GM12891 (cell line): ENCODE measurements around the gene PFDN2.

Experiments used
- DNase-seq: peaks from one replicate; pipeline ENCODE4 v3.0.0; 2011; ENCODE audit warnings: low spot score; ENCODE audit not compliant: insufficient read length
- FAIRE-seq: peaks from 2 replicates; lab custom pipeline; 2011; peaks lifted over from hg19 to GRCh38; lab: Jason Lieb, UNC
- PAX5 ChIP-seq: IDR thresholded peaks from 2 replicates; pipeline ENCODE4 v1.6.1; 2011; ENCODE audit warnings: low read length, moderate library complexity, mild to moderate bottlenecking; ENCODE audit not compliant: insufficient read depth, severe bottlenecking
- POLR2A ChIP-seq: IDR thresholded peaks from 2 replicates; pipeline ENCODE4 v1.6.1; 2011; ENCODE audit warnings: low read depth, low read length, control low read depth
- POLR2AphosphoS5 ChIP-seq: IDR thresholded peaks from 2 replicates; pipeline ENCODE4 v1.6.1; 2011; ENCODE audit warnings: low read depth, low read length, control low read depth
- POU2F2 ChIP-seq: IDR thresholded peaks from 2 replicates; pipeline ENCODE4 v1.6.1; 2011; ENCODE audit warnings: low read depth, mild to moderate bottlenecking, control low read depth, low read length, moderate library complexity
- SPI1 ChIP-seq: IDR thresholded peaks from 2 replicates; pipeline ENCODE4 v1.6.1; 2011; ENCODE audit warnings: low read depth, low read length, control low read depth
- TAF1 ChIP-seq: IDR thresholded peaks from 2 replicates; pipeline ENCODE4 v1.6.1; 2011; ENCODE audit warnings: low read depth, low read length, control low read depth

The PFDN2 gene

DNA sequence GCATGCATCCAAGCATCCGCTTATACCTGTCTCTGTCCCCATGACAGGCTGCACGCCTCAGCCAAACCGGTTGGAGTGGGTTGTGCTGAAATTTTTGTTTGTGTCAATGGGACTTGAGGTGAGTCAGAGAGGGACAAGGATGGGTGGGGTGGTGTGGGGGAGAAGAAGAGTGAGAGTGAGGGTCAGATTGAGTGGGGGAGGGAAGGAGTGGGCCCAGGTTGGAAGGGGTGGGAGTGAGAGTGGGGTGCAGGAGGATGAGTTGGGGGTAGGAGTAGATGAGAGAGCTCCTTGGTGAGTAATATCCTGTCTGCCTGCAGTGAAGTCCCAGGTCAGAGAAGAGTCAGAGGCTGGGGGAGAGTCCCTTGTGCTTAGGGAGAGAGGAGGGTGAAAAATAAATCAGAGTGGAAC is 25.2 kb downstream of the PFDN2 start:
- no peak for DNase-seq
- FAIRE-seq: no peak
- TF ChIP-seq POU2F2: no peak
- TF ChIP-seq POLR2A: no peak
- no peak for TF ChIP-seq POLR2AphosphoS5
- TF ChIP-seq SPI1: no peak
- no peak for TF ChIP-seq TAF1
- no peak for TF ChIP-seq PAX5

DNA sequence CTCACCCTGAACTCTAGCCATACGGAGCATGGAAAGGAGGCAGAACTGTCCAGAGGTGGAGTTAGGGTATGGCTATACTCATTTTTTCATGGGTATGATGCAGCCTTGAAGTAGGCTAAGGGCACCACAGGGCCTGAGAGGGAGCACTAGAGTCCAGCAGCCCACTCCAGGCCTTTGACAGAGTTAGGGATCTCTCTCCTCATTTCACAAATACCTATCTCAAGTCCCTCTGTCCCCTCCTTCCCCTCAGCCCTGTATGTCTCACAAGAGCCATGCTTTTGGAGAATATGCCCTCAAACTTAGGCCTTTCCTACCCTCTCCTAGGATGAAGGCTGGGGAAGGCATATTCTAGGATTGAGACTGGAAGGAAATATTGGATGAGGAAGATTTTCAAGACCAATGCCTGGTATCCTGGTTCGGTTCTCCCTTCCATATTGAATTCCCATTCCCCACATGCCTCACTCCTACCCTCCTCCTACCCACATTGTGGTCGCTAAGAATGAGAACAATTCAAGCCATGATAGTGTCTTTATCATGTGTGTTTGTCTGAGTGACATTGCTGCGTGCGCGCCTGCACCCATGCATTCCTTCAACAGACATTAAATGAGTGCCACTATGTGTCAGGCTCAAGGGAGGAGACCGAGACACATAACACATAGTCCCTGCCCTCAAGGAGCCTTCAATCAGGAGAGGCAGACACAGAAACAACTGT is 25.9 kb downstream of the PFDN2 start:
- TF ChIP-seq POU2F2: no peak
- TF ChIP-seq TAF1: no peak
- no peak for DNase-seq
- FAIRE-seq: no peak

DNA sequence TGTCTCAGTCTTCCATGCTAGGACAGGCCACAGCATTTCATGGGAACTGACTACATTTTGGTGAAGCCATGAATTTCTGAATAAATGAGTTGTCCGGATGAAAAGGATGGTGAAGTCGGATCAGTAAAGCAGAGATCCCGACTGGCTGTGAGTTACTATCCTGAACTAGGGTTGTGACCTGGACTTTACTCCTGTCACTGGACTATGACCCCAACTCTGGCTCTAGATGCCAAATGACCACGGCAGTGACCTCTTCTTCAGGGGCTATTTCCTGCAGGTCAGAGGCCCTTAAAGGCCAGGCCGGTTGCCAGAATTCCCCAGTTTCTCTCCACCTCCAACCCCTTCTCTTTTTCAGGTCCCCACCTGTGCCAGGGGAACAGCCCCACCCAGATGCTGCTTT is 26.7 kb downstream of the PFDN2 start:
- FAIRE-seq (no peak), DNase-seq (no peak)
- TF ChIP-seq POLR2A (no peak), TAF1 (no peak), POU2F2 (no peak), PAX5 (no peak), SPI1 (no peak), POLR2AphosphoS5 (no peak)

DNA sequence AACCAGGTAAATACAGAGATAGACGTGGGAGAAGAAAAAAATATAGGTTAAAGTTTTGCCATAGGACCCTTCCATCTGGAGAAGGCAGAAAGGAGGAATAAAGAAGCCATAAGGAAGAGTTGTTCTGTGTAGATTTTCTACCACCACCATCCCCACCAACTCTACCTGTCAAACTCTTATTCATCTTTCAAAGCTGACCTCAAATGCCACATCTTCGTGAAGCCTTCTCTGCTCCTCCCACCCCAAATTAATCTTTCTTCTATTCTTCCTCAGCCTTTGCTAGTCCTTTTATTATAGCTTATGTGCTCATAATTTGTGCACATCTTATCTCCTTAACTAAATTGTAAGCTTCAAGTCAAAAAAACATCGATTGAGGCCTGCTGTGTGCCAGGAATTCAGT is 27.2 kb downstream of the PFDN2 start:
- FAIRE-seq (no peak), DNase-seq (no peak)
- TF ChIP-seq PAX5 (no peak), POU2F2 (no peak), TAF1 (no peak), POLR2A (no peak), POLR2AphosphoS5 (no peak), SPI1 (no peak)

DNA sequence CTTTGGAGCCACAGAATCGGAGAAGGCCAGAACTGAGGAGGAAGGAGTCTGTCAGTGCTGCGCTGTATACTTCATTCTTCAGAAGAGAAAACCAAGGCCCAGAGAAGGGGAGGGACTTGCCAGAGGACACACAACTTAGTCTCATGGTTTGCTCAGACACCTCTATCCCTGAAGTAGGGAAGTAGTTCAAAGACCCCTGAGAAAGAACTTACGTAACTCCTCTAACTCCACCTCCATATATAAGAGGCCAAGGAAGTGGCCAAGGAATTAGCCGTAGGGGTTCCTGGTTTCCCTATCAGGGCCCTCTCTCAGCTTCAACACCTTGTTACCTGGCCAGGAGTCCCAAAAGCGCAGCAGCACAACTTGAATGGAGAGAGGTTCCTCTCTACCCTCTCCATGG is 27.9 kb downstream of the PFDN2 start:
- TF ChIP-seq PAX5 (no peak), SPI1 (no peak), POU2F2 (no peak), POLR2A (no peak), POLR2AphosphoS5 (no peak), TAF1 (no peak)
- DNase-seq (no peak), FAIRE-seq (no peak)

DNA sequence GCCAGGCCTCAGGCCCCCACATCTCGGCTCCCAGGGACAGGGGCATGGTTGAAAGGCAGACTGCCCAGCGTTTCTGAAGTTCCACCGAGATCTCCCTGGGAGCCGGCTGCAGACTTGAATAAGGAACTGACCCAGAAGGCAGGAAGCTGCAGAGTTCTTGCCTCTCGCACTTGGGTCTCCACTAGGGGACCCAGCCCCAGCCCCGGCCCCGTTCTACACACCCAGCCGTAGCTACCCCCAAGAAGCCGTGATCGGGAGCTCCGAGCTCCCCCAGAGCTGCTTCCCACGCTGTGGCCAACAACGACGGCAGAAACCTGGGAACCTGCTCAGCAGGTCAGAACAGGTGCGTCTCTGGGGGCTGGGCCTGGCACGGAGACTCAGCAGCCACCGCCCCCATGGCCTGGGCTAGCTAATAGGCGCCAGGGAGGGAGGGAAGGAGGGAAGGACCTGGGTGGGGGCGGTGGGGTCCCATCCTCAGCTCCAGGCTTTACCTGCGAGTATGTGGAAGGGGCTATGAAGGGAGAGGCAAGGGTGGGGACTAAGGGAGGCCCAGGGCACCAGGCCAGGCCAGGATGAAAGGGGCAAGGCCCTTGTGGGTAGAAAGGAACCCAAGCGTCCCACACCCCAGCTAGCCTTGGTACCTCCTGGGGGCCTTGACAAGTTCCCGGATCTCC is 28.4 kb downstream of the PFDN2 start, which contains the start of gene NECTIN4:
Gene NECTIN4 (minus strand): TSS at position 308 of the 674 bp plus-strand sequence. CDS start 262 bp downstream, at position 46.
- no peak for DNase-seq

DNA sequence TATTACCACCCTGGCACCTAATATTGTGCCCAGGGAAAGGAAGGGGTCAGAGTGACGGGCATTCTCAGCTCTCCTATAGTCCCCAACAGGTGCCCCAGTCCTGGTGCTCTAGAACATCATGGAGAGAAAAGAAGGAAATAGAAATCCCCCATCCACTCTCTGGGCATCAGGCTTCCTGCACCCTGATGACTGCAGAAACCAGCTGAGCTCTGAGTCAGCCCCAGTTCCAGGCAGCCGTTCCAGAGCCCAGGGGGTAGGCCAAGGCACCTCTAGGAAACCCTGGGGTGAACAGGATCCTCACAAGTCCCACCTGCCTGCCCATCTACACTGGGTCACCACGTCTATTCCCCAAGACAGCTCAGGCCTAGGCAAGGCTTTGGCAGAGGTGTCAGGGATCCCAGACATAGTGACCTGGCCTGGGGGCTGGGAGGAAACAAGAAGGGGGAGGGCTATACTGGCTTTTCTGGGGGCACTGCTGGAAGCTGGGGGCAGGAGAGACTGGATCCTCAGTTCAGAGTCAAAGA is 29.2 kb downstream of the PFDN2 start:
- FAIRE-seq: no peak
- DNase-seq: no peak

More for the DNA sequence above, 28.4 kb downstream of the PFDN2 start, which contains the start of gene NECTIN4:
- no peak for FAIRE-seq
- TF ChIP-seq POLR2A (no peak), POU2F2 (no peak), PAX5 (no peak), SPI1 (no peak), POLR2AphosphoS5 (no peak), TAF1 (no peak)

DNA sequence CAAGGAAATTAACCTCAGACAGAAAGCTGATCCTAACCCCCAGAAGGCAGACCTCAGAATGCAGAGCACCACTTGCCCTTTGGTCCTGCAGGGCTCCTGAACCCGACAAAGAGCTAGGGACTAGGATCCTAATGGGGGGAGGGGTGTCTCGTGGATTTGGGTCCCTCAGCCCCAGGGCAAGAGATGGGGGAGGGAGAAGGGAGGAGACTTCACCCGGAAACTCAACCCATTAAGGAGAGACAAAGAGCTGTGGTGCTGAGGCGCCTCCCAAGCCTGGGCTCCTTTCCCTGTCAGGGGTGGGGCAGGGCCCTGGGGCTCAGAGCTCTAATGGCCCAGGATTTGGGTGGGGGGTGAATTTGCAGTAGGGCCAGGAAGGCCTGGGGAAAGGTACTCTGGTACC is 31.4 kb downstream of the PFDN2 start:
- DNase-seq: no peak
- TF ChIP-seq POLR2A (no peak), TAF1 (no peak), POLR2AphosphoS5 (no peak), PAX5 (no peak), POU2F2 (no peak), SPI1 (no peak)
- FAIRE-seq: no peak

More for the DNA sequence above, 29.2 kb downstream of the PFDN2 start:
- no peak for TF ChIP-seq PAX5
- no peak for TF ChIP-seq POLR2A
- no peak for TF ChIP-seq SPI1
- no peak for TF ChIP-seq POLR2AphosphoS5
- TF ChIP-seq TAF1: no peak
- TF ChIP-seq POU2F2: no peak

DNA sequence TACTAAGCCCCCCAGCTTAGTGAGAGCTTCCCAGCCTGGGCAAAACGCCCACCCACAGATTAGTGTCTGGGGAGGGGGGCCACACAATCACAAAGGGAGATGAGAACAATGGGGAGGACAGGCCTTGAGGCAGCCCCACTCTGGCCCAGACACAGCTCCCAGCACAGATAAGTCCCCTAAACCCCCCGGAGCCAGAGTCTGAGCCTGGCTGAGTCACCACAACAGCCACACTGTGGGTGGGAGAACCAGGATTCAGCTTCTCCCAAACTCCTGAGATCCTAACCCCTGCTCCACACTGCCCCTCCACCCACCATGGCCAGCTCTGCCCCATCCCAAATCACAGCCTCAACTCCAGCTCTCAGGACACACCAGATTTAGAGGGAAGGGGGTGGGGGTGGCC is 32.7 kb downstream of the PFDN2 start:
- FAIRE-seq (no peak), DNase-seq (no peak)
- TF ChIP-seq TAF1: no peak
- no peak for TF ChIP-seq SPI1
- no peak for TF ChIP-seq PAX5
- no peak for TF ChIP-seq POLR2AphosphoS5
- TF ChIP-seq POLR2A: no peak
- TF ChIP-seq POU2F2: no peak
